Peyer's patch (tissue), 4 donors: ENCODE measurements around the gene LUZP1. TPM values are rescaled to one million over a fixed set of nuclear protein-coding genes. Genes with fewer than 3 reads are reported as not detected.
A peak's percentile ranks its signal among the peaks of the same experiment; 100 is the strongest.

Experiments
- DNase-seq, 3 donors: peaks; one replicate each; pipeline ENCODE4 v3.0.0-alpha.2; 2017 to 2019
- H3K27ac ChIP-seq, 4 donors: fragments of 200-600 bp; sonication (generic); one replicate each; pipeline ENCODE4 v1.5.1; 2016 to 2019
- H3K27me3 ChIP-seq, 2 donors: fragments of 200-600 bp; sonication (generic); one replicate each; pipeline ENCODE4 v1.5.1; 2019
- H3K36me3 ChIP-seq, 3 donors: fragments of 200-600 bp; sonication (generic); one replicate each; pipeline ENCODE4 v1.5.1; 2016 to 2019
- H3K4me1 ChIP-seq, 4 donors: fragments of 200-600 bp; sonication (generic); one replicate each; pipeline ENCODE4 v1.5.1; 2016 to 2019
- H3K4me3 ChIP-seq, 4 donors: fragments of 200-600 bp; sonication (generic); 1 replicate in 3 of 4; 2 replicates in 1 of 4; pipeline ENCODE4 v1.5.1; 2016 to 2019; ENCODE audit warnings: mild to moderate bottlenecking in 1 of 4
- H3K9me3 ChIP-seq, 4 donors: fragments of 200-600 bp; sonication (generic); one replicate each; pipeline ENCODE4 v1.5.1; 2016 to 2019; ENCODE audit warnings: mild to moderate bottlenecking in 1 of 4
- CTCF ChIP-seq, 6 experiments: fragments of 450-650 bp in 4 of 6; fragments of 200-600 bp in 2 of 6; sonication (generic) in 1 of 6; IDR thresholded peaks; one replicate each; pipeline ENCODE4 v1.5.1; 2017 to 2019; ENCODE audit warnings: antibody characterized with exemption in 6 of 6, mild to moderate bottlenecking in 3 of 6, moderate library complexity in 1 of 6
- POLR2A ChIP-seq, 2 donors: fragments of 450-650 bp; IDR thresholded peaks; one replicate each; pipeline ENCODE4 v1.5.1; 2017; ENCODE audit warnings: antibody characterized with exemption in 2 of 2, mild to moderate bottlenecking in 2 of 2, moderate library complexity in 2 of 2
- total RNA-seq, 4 donors: library from RNA; depleted of rRNA; stranded (reverse); fragments of >200 nt; gene quantifications; one replicate each; pipeline ENCODE4 v1.1.0, GENCODE V29; 2016

The LUZP1 gene
- total RNA-seq, 4 donors from 2014 or later, result 38.8 to 92.8 (median 70.4) TPM

DNA sequence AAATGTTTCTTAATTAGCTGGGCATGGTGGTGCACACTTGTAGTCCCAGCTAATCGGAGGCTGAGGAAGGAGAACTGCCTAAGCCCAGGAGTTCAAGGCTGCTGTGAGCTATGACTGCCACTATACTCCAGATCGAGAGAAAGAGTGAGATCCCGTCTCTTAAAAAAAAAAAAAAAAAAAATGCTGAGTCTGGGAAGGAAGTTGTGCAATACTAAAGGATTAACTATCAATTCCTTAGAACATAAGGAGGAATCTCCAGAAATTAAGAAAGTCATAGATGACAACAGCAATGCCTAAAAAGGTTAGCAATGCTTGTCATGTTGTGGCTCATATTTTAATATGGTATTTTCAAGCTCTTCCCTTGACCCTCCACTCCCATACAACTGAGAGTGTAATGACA lies 5.3 kb downstream of the LUZP1 start:
- peaks cover 0 to 66% (median 0%) of the 10 kb centered on the region in 4 donors for H3K4me1 ChIP-seq

DNA sequence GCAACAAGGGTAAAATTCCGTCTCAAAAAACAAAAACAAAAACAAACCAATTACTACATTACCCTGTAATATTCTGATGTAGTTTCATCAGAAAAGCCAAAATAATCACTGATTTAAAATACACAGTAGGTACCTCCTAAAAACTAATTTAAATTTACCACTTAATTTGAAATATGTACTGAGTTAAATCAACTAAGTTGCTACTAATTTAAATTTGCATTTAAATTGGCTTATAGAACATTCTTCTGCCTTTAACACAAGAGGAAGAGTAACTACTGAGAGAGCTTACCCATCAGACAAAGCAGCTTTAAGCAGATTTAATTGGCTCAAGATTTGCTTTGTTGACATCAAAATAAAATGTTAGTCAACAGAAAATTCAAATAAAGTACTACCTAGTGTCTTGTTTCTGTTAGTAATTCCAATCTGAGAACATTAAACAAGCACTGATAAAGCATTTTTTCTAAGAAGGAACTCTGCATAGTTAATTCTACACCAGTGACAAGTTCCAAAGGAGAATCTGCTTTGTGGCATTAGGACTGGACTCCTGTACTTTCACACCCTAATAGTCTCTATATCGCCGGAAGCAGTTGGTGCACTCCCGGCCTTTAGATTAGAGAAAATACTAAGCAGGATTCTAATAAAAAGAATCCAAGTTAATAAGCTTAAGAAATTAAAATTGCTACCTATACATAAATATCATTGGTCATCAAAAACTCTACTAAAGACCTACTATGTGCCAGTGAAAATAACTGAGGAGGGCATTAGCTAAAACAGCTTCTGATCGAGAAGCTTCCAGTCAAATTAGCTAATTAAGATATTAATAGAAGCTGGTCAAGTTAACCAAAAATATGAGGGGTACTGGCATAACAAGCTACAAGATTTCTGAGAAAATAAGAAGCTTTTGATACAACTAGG lies 8.4 kb downstream of the LUZP1 start:
- no peak for DNase-seq
- no peak for TF ChIP-seq POLR2A (IDR thresholded peaks at IDR 0.05)
- TF ChIP-seq CTCF (IDR thresholded peaks at IDR 0.05), result no peak
- no peaks in the 10 kb centered on the region for H3K9me3 ChIP-seq
- no peaks in the 10 kb centered on the region for H3K36me3 ChIP-seq
- H3K27me3 ChIP-seq, result no peaks in the 10 kb centered on the region
- no peak overlapping the region for H3K4me3 ChIP-seq
- peaks cover 0 to 64% (median 0%) of the 10 kb centered on the region in 4 donors for H3K4me1 ChIP-seq
- H3K27ac ChIP-seq, result peak overlapping the region in 2 of 4 donors; percentile 59 to 72

More for the DNA sequence above, 5.3 kb downstream of the LUZP1 start:
- no peaks in the 10 kb centered on the region for H3K36me3 ChIP-seq
- no peaks in the 10 kb centered on the region for H3K27me3 ChIP-seq
- TF ChIP-seq CTCF (IDR thresholded peaks at IDR 0.05) (no peak), POLR2A (IDR thresholded peaks at IDR 0.05) (no peak)
- H3K9me3 ChIP-seq, result no peaks in the 10 kb centered on the region
- DNase-seq, result no peak
- no peak overlapping the region for H3K4me3 ChIP-seq
- H3K27ac ChIP-seq, result no peak overlapping the region

- TF ChIP-seq POLR2A (IDR thresholded peaks at IDR 0.05), result no peak
- no peak for TF ChIP-seq CTCF (IDR thresholded peaks at IDR 0.05)
- DNase-seq, result no peak
- Histone ChIP-seq H3K27me3 (no peaks in the 10 kb centered on the region), H3K4me3 (no peak overlapping the region), H3K36me3 (no peaks in the 10 kb centered on the region), H3K27ac (no peak overlapping the region), H3K4me1 (peaks cover 0 to 54% (median 0%) of the 10 kb centered on the region in 4 donors), H3K9me3 (no peaks in the 10 kb centered on the region)
Observed at GRCh38 chr1:23156940-23157339, 11.7 kb downstream of the LUZP1 start.

DNA sequence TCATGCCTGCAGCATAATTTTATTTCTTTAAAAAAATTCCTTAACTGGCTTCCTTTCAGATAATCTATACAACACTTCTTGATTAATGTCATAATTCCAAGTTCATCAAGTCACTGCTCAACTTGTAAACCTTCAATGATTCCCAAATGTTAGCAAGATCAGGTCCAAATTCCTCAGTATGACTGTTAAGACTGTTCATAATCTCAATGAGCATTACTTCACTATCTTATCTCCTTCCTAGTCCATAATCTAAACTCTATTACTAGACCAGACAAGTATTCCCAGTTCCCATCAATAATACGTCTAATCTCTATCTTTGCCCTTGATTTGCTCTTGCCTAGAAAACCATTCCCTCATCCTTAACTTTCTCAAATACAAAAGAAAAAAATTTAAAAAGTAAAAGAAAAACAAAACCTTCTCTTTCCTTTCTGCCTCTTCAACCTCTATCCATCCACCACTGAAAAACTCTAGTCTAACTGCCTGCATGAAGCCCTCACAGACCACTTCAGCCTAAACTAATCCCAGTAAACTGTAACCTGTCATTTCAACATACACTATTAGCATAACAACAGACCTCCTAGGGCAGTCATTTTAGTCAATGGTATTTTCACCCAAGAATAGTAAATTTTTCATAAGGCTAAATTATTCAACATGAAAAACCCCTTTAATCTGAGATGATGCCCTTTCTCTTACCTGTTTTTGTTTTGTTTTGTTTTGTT lies 15.5 kb downstream of the LUZP1 start:
- H3K36me3 ChIP-seq, result no peaks in the 10 kb centered on the region
- no peak overlapping the region for H3K4me3 ChIP-seq
- TF ChIP-seq POLR2A (IDR thresholded peaks at IDR 0.05), result no peak
- TF ChIP-seq CTCF (IDR thresholded peaks at IDR 0.05), result no peak
- H3K27me3 ChIP-seq, result no peaks in the 10 kb centered on the region
- peak overlapping the region in 2 of 4 donors; percentile 14 to 20 for H3K27ac ChIP-seq
- DNase-seq, result no peak
- H3K9me3 ChIP-seq, result no peaks in the 10 kb centered on the region
- H3K4me1 ChIP-seq, result peaks cover 0 to 50% (median 1%) of the 10 kb centered on the region in 4 donors

DNA sequence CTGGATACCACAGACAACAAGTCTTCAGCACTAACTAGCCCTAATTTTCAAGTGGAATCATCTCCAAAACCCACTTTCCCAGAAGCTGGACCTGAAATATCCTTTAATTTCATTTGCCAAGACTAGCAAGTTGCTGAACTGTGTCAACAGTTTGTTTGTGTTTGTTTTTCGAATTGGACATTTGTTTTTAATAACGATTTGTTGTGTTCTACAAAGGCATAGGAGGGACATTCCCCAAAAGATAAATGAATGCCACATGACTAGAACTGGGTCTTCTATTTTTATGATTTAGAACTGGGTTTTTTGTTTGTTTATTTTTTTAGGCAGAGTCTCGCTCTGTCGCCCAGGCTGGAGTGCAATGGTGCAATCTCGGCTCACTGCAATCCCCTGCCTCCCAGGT lies 17.9 kb downstream of the LUZP1 start:
- Histone ChIP-seq H3K27ac (no peak overlapping the region), H3K27me3 (no peaks in the 10 kb centered on the region), H3K4me3 (no peak overlapping the region), H3K36me3 (no peaks in the 10 kb centered on the region), H3K9me3 (no peaks in the 10 kb centered on the region), H3K4me1 (peaks cover 0 to 42% (median 1%) of the 10 kb centered on the region in 4 donors)
- DNase-seq, result no peak
- TF ChIP-seq CTCF (IDR thresholded peaks at IDR 0.05) (no peak), POLR2A (IDR thresholded peaks at IDR 0.05) (no peak)
